ENCODE measurements around the gene SPDYE18.
"Not testable (repeated sequence)": the region's sequence is repeated elsewhere in the genome, so short reads cannot be mapped to it uniquely, and the experiment has no call there.

The SPDYE18 gene

GRCh38 chr7:77005461-77006057, 56.8 kb downstream of the SPDYE18 start:
- not testable (repeated sequence) for DNase-seq (ENCODE audit: low read depth)

GRCh38 chr7:77004151-77004550, 58.2 kb downstream of the SPDYE18 start:
- DNase-seq (ENCODE audit: low read depth), result not testable (repeated sequence)

DNA sequence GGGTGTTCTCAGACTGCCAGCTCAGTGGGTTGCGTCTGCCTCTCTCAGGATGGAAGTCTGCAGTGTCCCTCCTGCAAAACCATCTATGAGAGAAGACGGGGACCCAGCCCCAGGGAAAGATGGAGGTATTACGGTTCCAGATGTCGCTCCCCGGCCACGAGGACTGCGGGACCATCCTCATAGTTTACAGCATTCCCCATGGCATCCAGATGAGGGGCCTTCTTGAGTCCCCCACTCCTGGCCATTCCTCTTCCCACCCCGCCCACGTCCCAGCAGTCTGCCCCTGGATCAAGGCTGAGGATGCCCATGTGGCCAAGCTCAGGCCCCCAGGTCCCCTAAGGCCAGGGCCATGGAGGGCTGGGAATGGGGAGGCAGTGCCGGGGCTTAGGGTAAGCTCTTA, 59.1 kb downstream of the SPDYE18 start:
- not testable (repeated sequence) for DNase-seq (ENCODE audit: low read depth)

DNA sequence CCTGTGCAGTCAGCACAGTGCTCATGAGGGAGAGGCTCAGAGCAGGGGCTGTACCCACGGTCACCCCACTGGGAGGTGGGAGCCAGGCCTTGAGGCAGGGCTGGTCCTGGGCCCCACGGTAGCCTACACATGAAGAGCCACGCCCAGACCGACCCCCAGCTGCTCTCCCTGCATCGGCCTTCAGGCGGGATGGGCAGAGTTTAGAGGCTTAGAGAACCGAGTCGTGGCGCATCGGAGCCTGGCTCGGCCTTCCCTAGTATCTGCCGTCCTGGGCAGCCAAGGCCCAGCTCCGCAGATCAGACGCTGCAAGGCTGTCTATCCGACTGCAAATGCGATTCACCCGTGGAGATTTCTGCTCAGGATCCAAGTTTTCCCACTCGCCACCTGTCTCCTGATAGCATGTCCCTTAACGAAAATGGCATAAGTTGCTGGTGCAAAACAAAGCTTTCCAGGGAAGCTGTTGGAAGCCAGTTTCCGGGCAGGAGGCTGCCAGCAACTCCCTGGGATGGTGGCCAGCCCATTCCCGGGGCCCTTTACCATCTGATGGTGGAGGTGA, 59.6 kb downstream of the SPDYE18 start:
- DNase-seq (ENCODE audit: low read depth), result not testable (repeated sequence)

DNA sequence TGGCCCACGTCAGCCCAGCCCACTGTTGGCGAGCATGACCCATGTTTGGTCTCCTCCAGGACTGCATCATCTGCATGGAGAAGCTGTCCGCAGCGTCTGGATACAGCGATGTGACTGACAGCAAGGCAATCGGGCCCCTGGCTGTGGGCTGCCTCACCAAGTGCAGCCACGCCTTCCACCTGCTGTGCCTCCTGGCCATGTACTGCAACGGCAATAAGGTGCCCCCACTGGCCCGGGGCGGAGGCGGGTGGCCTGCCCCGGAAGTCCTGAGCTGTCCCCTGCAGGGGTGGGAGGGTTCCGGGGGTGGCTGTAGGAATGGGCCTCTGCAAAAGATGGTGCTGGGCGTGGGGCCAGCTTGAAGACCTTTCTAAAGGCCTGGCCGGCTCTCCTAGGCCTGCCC, 60.3 kb downstream of the SPDYE18 start:
- not testable (repeated sequence) for DNase-seq (ENCODE audit: low read depth)

All from HS-27A (cell line).